ENCODE results near the gene MEN1.
A peak's percentile ranks its signal among the peaks of the same experiment; 100 is the strongest.

DNA sequence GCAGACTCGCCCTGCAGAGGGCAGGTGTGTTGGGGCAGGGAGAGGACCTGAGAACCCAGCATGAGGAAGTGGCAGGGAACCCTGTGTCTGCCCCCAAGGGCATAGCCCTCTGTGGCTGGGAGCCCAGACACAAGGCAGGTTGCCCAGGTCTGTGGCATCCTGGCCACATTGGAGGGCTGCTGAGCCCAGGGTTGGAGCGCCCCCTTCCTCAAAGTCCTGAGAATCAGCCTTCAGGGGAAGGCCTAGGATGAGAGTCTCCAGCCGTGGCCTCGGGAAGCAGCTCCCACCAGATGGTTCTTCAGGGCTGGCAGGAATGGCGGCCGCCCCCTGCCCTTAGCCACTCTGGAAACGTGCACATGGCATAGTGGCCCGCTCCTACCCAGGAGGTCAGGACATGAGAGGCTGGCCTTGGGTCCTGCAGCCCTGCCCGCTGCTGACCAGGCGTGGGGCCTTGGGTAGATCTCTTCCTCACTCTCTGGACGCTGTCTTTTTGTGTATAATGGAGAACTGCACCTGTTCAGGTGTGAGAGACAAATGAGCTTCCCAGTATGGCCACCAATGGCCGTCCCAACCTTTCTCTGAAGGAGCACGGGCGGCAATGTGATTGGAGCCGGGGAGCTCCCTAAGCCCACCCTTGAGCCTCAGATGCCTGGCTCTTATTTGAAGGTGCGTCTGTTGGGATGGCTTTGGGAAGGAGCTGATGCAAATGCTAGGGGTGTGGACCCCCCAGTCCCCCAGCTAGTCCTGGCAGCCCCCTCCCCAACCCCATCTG lies 38.7 kb upstream of the MEN1 start:
- TF ChIP-seq, protein P1, sequence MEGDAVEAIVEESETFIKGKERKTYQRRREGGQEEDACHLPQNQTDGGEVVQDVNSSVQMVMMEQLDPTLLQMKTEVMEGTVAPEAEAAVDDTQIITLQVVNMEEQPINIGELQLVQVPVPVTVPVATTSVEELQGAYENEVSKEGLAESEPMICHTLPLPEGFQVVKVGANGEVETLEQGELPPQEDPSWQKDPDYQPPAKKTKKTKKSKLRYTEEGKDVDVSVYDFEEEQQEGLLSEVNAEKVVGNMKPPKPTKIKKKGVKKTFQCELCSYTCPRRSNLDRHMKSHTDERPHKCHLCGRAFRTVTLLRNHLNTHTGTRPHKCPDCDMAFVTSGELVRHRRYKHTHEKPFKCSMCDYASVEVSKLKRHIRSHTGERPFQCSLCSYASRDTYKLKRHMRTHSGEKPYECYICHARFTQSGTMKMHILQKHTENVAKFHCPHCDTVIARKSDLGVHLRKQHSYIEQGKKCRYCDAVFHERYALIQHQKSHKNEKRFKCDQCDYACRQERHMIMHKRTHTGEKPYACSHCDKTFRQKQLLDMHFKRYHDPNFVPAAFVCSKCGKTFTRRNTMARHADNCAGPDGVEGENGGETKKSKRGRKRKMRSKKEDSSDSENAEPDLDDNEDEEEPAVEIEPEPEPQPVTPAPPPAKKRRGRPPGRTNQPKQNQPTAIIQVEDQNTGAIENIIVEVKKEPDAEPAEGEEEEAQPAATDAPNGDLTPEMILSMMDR (IDR thresholded peaks at IDR 0.05): no peak; the same call in 1 of the 2 replicates
- TF ChIP-seq POLR2AphosphoS5 (IDR thresholded peaks at IDR 0.05; ENCODE audit: low read depth, low read length) (peak; percentile 32; the same call in 1 of the 2 replicates), TCF7L2 (IDR thresholded peaks at IDR 0.05; ENCODE audit: low read depth, low read length) (no peak)
- TF ChIP-seq, protein P2, sequence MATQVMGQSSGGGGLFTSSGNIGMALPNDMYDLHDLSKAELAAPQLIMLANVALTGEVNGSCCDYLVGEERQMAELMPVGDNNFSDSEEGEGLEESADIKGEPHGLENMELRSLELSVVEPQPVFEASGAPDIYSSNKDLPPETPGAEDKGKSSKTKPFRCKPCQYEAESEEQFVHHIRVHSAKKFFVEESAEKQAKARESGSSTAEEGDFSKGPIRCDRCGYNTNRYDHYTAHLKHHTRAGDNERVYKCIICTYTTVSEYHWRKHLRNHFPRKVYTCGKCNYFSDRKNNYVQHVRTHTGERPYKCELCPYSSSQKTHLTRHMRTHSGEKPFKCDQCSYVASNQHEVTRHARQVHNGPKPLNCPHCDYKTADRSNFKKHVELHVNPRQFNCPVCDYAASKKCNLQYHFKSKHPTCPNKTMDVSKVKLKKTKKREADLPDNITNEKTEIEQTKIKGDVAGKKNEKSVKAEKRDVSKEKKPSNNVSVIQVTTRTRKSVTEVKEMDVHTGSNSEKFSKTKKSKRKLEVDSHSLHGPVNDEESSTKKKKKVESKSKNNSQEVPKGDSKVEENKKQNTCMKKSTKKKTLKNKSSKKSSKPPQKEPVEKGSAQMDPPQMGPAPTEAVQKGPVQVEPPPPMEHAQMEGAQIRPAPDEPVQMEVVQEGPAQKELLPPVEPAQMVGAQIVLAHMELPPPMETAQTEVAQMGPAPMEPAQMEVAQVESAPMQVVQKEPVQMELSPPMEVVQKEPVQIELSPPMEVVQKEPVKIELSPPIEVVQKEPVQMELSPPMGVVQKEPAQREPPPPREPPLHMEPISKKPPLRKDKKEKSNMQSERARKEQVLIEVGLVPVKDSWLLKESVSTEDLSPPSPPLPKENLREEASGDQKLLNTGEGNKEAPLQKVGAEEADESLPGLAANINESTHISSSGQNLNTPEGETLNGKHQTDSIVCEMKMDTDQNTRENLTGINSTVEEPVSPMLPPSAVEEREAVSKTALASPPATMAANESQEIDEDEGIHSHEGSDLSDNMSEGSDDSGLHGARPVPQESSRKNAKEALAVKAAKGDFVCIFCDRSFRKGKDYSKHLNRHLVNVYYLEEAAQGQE (IDR thresholded peaks at IDR 0.05; ENCODE audit: insufficient read depth in 1 of 2, low read depth in 2 of 2, low read length in 1 of 2): no peak

Data from Panc1 (cell line).